Spleen (tissue), 11 donors: ENCODE data around the gene PCCA. TPM values are rescaled to one million over a fixed set of nuclear protein-coding genes. Genes with fewer than 3 reads are reported as not detected.

Source experiments
- DNase-seq: peaks from one replicate; pipeline ENCODE4 v3.0.0-alpha.2; 2020
- H3K27ac ChIP-seq, 8 donors: fragments of 200-600 bp; sonication (generic) in 7 of 8; 1 replicate in 4 of 8; 2 replicates in 4 of 8; pipeline versions ENCODE4 v1.5.0 to v1.8.0; 2016 to 2021; ENCODE audit warnings: inconsistent platforms in 4 of 8, mild to moderate bottlenecking in 4 of 8, moderate library complexity in 1 of 8
- H3K27me3 ChIP-seq, 7 donors: fragments of 200-600 bp; sonication (generic) in 6 of 7; replicated peaks in 1 of 7; 1 replicate in 4 of 7; 2 replicates in 3 of 7; pipeline versions ENCODE4 v1.5.0 to v1.8.0; 2016 to 2021; ENCODE audit warnings: inconsistent platforms in 3 of 7, mild to moderate bottlenecking in 1 of 7
- H3K36me3 ChIP-seq, 6 donors: fragments of 200-600 bp; sonication (generic) in 5 of 6; 1 replicate in 4 of 6; 2 replicates in 2 of 6; pipeline versions ENCODE4 v1.5.0 to v1.8.0; 2016 to 2021; ENCODE audit warnings: inconsistent platforms in 2 of 6
- H3K4me1 ChIP-seq, 6 donors: fragments of 200-600 bp; sonication (generic) in 5 of 6; 1 replicate in 3 of 6; 2 replicates in 3 of 6; pipeline versions ENCODE4 v1.5.0 to v1.8.0; 2016 to 2021; ENCODE audit warnings: inconsistent platforms in 3 of 6
- H3K4me3 ChIP-seq, 8 donors: fragments of 200-600 bp; sonication (generic) in 7 of 8; 1 replicate in 4 of 8; 2 replicates in 4 of 8; pipeline versions ENCODE4 v1.5.0 to v1.8.0; 2016 to 2021; ENCODE audit warnings: inconsistent platforms in 4 of 8, mild to moderate bottlenecking in 4 of 8, moderate library complexity in 2 of 8
- H3K9me3 ChIP-seq, 8 donors: fragments of 200-600 bp; sonication (generic) in 7 of 8; 1 replicate in 4 of 8; 2 replicates in 4 of 8; pipeline versions ENCODE4 v1.5.0 to v1.8.0; 2016 to 2021; ENCODE audit warnings: inconsistent platforms in 4 of 8
- CTCF ChIP-seq, 11 experiments: fragments of 200-600 bp in 7 of 11; fragments of 450-650 bp in 4 of 11; sonication (generic) in 4 of 11; IDR thresholded peaks in 8 of 11; conservative IDR thresholded peaks in 3 of 11; 1 replicate in 7 of 11; 2 replicates in 4 of 11; pipeline versions ENCODE4 v1.4.0 to v1.8.0; 2016 to 2021; ENCODE audit warnings: antibody characterized with exemption in 11 of 11, inconsistent platforms in 4 of 11, mild to moderate bottlenecking in 1 of 11
- POLR2A ChIP-seq, 3 donors: fragments of 450-650 bp; IDR thresholded peaks; one replicate each; pipeline ENCODE4 v1.5.1; 2017; ENCODE audit warnings: antibody characterized with exemption in 3 of 3, mild to moderate bottlenecking in 1 of 3
- POLR2AphosphoS5 ChIP-seq, 3 donors: sonication (generic); formaldehyde crosslinking; IDR thresholded peaks; one replicate each; pipeline ENCODE4 v1.5.1; 2017; ENCODE audit warnings: antibody characterized with exemption in 3 of 3
- WGBS, 5 donors: extraction: QIAGEN DNeasy Blood & Tissue Kit in 3 of 5; methylation state at CpG; one replicate each; pipeline versions ENCODE4 v1.1.5 to v1.1.7; 2013 to 2018; 5-methylcytosine and 5-hydroxymethylcytosine counted together
- intact Hi-C: fragments of 100-400 bp; cut with DNase I; formaldehyde crosslinking; loops from one replicate; pipeline ENCODE4 v1.15.0; 2023; ENCODE audit warnings: low total_unique reads
- polyA plus RNA-seq, 3 donors: library from polyadenylated mRNA; stranded (reverse); fragments of 200-250 nt; gene quantifications; one replicate each; pipeline ENCODE4 v1.2.1, GENCODE V29; 2013
- total RNA-seq, 7 donors: library from RNA; depleted of rRNA in 3 of 7; stranded (reverse); fragments of >200 nt in 3 of 7; fragmentation: NEBNext Ultra II Directional in 4 of 7; extraction: Animal tissue kit (Norgen Biotek cat#: 25700) in 4 of 7; gene quantifications; one replicate each; pipeline versions ENCODE4 v1.1.0 to v1.2.1, GENCODE V29; 2016 to 2021
- donor health status: healthy with polysubstance abuse.
- donor health status: DM: no; HTN: no; CAD: no; lungs with moderate emphysema.
- donor health status: DM: no; HTN: no; CAD: no.
- donor health status: Bipolar disorder and iron deficiency.
- donor health status: healthy.
- donor health status: DM: no; HTN: no; CAD: no.
- donor health status: DM: yes; HTN: yes; CAD: no.

The PCCA gene
- total and polyA plus RNA-seq, 10 donors, result 9.3 to 54.9 (median 43.9) TPM

GRCh38 chr13:100179276-100179675 lies 90.4 kb downstream of the PCCA start:
- 72 to 88% (median 79%) methylated on average over 3 of the region's 3 CpGs for WGBS, 5 donors
- H3K4me1 ChIP-seq, result no peaks in the 10 kb centered on the region
- intact Hi-C loops, result no loop called here
- no peak overlapping the region for H3K4me3 ChIP-seq
- no peak for DNase-seq
- no peak overlapping the region for H3K27ac ChIP-seq
- no peaks in the 10 kb centered on the region for H3K9me3 ChIP-seq
- TF ChIP-seq POLR2A (IDR thresholded peaks at IDR 0.05) (no peak), POLR2AphosphoS5 (IDR thresholded peaks at IDR 0.05) (no peak), CTCF (IDR thresholded peaks at IDR 0.05 in 8 of 11, conservative IDR thresholded peaks at IDR 0.05 in 3 of 11) (no peak)
- H3K36me3 ChIP-seq, result no peaks in the 10 kb centered on the region
- H3K27me3 ChIP-seq, result no peaks in the 10 kb centered on the region

GRCh38 chr13:100182900-100183490 lies 94.1 kb downstream of the PCCA start:
- H3K4me3 ChIP-seq, result no peak overlapping the region
- H3K27ac ChIP-seq, result no peak overlapping the region
- TF ChIP-seq CTCF (IDR thresholded peaks at IDR 0.05 in 8 of 11, conservative IDR thresholded peaks at IDR 0.05 in 3 of 11) (no peak), POLR2AphosphoS5 (IDR thresholded peaks at IDR 0.05) (no peak), POLR2A (IDR thresholded peaks at IDR 0.05) (no peak)
- H3K27me3 ChIP-seq, result no peaks in the 10 kb centered on the region
- H3K4me1 ChIP-seq, result no peaks in the 10 kb centered on the region
- 64 to 83% (median 80%) methylated on average over 4 of the region's 4 CpGs for WGBS, 5 donors
- no peak for DNase-seq
- intact Hi-C loops, result no loop called here
- H3K36me3 ChIP-seq, result no peaks in the 10 kb centered on the region
- peaks cover 0 to 2% (median 0%) of the 10 kb centered on the region in 8 donors for H3K9me3 ChIP-seq

GRCh38 chr13:100184095-100184494 lies 95.2 kb downstream of the PCCA start:
- Histone ChIP-seq H3K36me3 (no peaks in the 10 kb centered on the region), H3K4me3 (no peak overlapping the region), H3K27ac (no peak overlapping the region), H3K27me3 (no peaks in the 10 kb centered on the region), H3K4me1 (no peaks in the 10 kb centered on the region), H3K9me3 (peaks cover 0 to 7% (median 0%) of the 10 kb centered on the region in 8 donors)
- 49 to 80% (median 77%) methylated on average over 3 of the region's 3 CpGs for WGBS, 5 donors
- TF ChIP-seq POLR2A (IDR thresholded peaks at IDR 0.05) (no peak), CTCF (IDR thresholded peaks at IDR 0.05 in 8 of 11, conservative IDR thresholded peaks at IDR 0.05 in 3 of 11) (no peak), POLR2AphosphoS5 (IDR thresholded peaks at IDR 0.05) (no peak)
- no peak for DNase-seq
- intact Hi-C loops, result no loop called here

- WGBS, 5 donors, result 70 to 78% (median 75%) methylated on average over 1 of the region's 1 CpG
- Histone ChIP-seq H3K36me3 (peaks cover 0 to 4% (median 0%) of the 10 kb centered on the region in 6 donors), H3K27ac (no peak overlapping the region), H3K4me1 (no peaks in the 10 kb centered on the region), H3K9me3 (no peaks in the 10 kb centered on the region), H3K4me3 (no peak overlapping the region), H3K27me3 (no peaks in the 10 kb centered on the region)
- no peak for TF ChIP-seq POLR2AphosphoS5 (IDR thresholded peaks at IDR 0.05)
- TF ChIP-seq POLR2A (IDR thresholded peaks at IDR 0.05), result no peak
- no peak for TF ChIP-seq CTCF (IDR thresholded peaks at IDR 0.05 in 8 of 11, conservative IDR thresholded peaks at IDR 0.05 in 3 of 11)
- no peak for DNase-seq
- intact Hi-C loops, result no loop called here
Observed at GRCh38 chr13:100195568-100195967, 106.7 kb downstream of the PCCA start.
